ENCODE data around the gene UBA3. TPM values are rescaled to one million over a fixed set of nuclear protein-coding genes. Genes with fewer than 3 reads are reported as not detected.

The UBA3 gene
- total RNA-seq, 2 donors from 2014 or later = 45.5 to 50.6 TPM

GRCh38 chr3:69082361-69082760 lies 2.2 kb upstream of the UBA3 start:
- Histone ChIP-seq H3K27ac (no peak overlapping the region), H3K36me3 (no peaks in the 10 kb centered on the region), H3K4me3 (no peak overlapping the region), H3K27me3 (replicated peaks; ENCODE audit: insufficient read depth) (no peaks in the 10 kb centered on the region), H3K4me1 (replicated peaks) (peaks cover 8% of the 10 kb centered on the region), H3K9me3 (no peaks in the 10 kb centered on the region)
- no peak for DNase-seq (ENCODE audit: low spot score)
- no peak for TF ChIP-seq POLR2A (IDR thresholded peaks at IDR 0.05)
- intact Hi-C loops (cut with DNase I) = no loop called here
- WGBS = 71% methylated on average over 2 of the region's 2 CpGs

- H3K4me1 ChIP-seq (replicated peaks) = peaks cover 4% of the 10 kb centered on the region
- no peak overlapping the region for H3K4me3 ChIP-seq
- H3K27me3 ChIP-seq (replicated peaks; ENCODE audit: insufficient read depth) = no peaks in the 10 kb centered on the region
- H3K9me3 ChIP-seq = no peaks in the 10 kb centered on the region
- H3K27ac ChIP-seq = no peak overlapping the region
- intact Hi-C loops (cut with DNase I) = no loop called here
- no peaks in the 10 kb centered on the region for H3K36me3 ChIP-seq
- no peak for TF ChIP-seq POLR2AphosphoS5 (IDR thresholded peaks at IDR 0.05)
- TF ChIP-seq CTCF (IDR thresholded peaks at IDR 0.05) = no peak
- TF ChIP-seq POLR2A (IDR thresholded peaks at IDR 0.05) = no peak
- WGBS = 82% methylated on average over 5 of the region's 5 CpGs
- DNase-seq (ENCODE audit: low spot score) = no peak
Observed at GRCh38 chr3:69081583-69082262, 1.6 kb upstream of the UBA3 start.

GRCh38 chr3:69079269-69080159 lies 651 bp downstream of the UBA3 start:
- TF ChIP-seq POLR2A (IDR thresholded peaks at IDR 0.05) = no peak
- TF ChIP-seq CTCF (IDR thresholded peaks at IDR 0.05) = no peak
- TF ChIP-seq POLR2AphosphoS5 (IDR thresholded peaks at IDR 0.05) = no peak
- Histone ChIP-seq H3K27ac (peak overlapping the region; percentile 78 to 83), H3K36me3 (no peaks in the 10 kb centered on the region), H3K27me3 (replicated peaks; ENCODE audit: insufficient read depth) (no peaks in the 10 kb centered on the region), H3K9me3 (no peaks in the 10 kb centered on the region), H3K4me1 (replicated peaks) (peaks cover 4% of the 10 kb centered on the region), H3K4me3 (peak overlapping the region; percentile 93 to 96)
- DNase-seq (ENCODE audit: low spot score) = no peak
- intact Hi-C loops (cut with DNase I) = no loop called here
- WGBS = 2% methylated on average over 29 of the region's 29 CpGs

GRCh38 chr3:69072928-69073327 lies 7.2 kb downstream of the UBA3 start:
- H3K4me1 ChIP-seq (replicated peaks) = no peaks in the 10 kb centered on the region
- no peaks in the 10 kb centered on the region for H3K9me3 ChIP-seq
- no peak for DNase-seq (ENCODE audit: low spot score)
- H3K27me3 ChIP-seq (replicated peaks; ENCODE audit: insufficient read depth) = no peaks in the 10 kb centered on the region
- TF ChIP-seq POLR2A (IDR thresholded peaks at IDR 0.05) (no peak), POLR2AphosphoS5 (IDR thresholded peaks at IDR 0.05) (no peak), CTCF (IDR thresholded peaks at IDR 0.05) (no peak)
- intact Hi-C loops (cut with DNase I) = no loop called here
- H3K36me3 ChIP-seq = no peaks in the 10 kb centered on the region
- no peak overlapping the region for H3K4me3 ChIP-seq
- no peak overlapping the region for H3K27ac ChIP-seq
- 98% methylated on average over 3 of the region's 3 CpGs for WGBS

- Histone ChIP-seq H3K36me3 (no peaks in the 10 kb centered on the region), H3K4me1 (replicated peaks) (no peaks in the 10 kb centered on the region), H3K27me3 (replicated peaks; ENCODE audit: insufficient read depth) (no peaks in the 10 kb centered on the region), H3K9me3 (no peaks in the 10 kb centered on the region), H3K4me3 (no peak overlapping the region), H3K27ac (no peak overlapping the region)
- 87% methylated on average over 4 of the region's 4 CpGs for WGBS
- no peak for DNase-seq (ENCODE audit: low spot score)
- intact Hi-C loops (cut with DNase I) = no loop called here
- no peak for TF ChIP-seq POLR2A (IDR thresholded peaks at IDR 0.05)
- no peak for TF ChIP-seq CTCF (IDR thresholded peaks at IDR 0.05)
- no peak for TF ChIP-seq POLR2AphosphoS5 (IDR thresholded peaks at IDR 0.05)
Observed at GRCh38 chr3:69066121-69066520, 14.0 kb downstream of the UBA3 start.
